ENCODE results near the gene ENG.

Gene ENG

DNA sequence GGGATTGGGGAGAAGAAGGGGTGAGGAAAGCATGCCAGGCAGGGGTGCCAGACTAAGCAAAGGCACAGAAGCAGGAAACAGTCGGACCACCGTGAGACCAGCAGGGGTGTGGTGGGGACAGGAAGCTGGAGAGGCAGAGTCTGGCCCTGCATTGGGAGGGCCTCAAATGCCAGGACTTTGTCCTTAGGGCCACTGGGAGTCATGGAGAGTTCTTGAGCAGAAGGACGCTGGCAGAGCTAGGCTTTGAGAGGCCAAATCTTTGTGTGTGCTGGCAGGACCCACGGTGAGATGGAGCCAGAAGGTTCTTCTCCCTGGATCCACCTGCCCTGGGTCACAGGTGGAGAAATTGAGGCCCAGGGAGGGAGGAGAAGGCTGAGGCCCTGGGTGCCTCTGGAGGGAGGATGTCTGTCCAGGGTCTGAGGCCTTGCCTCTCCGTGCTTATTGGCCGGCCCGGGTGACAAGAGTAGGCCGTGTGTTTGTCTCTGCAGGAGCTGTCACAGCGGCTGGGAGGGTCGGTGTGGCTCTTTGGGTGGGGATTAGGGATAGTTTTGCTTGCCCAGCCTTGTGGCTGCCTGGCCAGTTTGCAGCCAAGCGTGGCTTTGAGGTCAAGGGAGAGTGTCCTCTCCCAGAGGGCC, 1.8 kb upstream of the ENG start:
- H3K4me3 ChIP-seq (ENCODE audit: low read depth, low read length): no peak overlapping the region
- TF ChIP-seq, protein P1, sequence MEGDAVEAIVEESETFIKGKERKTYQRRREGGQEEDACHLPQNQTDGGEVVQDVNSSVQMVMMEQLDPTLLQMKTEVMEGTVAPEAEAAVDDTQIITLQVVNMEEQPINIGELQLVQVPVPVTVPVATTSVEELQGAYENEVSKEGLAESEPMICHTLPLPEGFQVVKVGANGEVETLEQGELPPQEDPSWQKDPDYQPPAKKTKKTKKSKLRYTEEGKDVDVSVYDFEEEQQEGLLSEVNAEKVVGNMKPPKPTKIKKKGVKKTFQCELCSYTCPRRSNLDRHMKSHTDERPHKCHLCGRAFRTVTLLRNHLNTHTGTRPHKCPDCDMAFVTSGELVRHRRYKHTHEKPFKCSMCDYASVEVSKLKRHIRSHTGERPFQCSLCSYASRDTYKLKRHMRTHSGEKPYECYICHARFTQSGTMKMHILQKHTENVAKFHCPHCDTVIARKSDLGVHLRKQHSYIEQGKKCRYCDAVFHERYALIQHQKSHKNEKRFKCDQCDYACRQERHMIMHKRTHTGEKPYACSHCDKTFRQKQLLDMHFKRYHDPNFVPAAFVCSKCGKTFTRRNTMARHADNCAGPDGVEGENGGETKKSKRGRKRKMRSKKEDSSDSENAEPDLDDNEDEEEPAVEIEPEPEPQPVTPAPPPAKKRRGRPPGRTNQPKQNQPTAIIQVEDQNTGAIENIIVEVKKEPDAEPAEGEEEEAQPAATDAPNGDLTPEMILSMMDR (IDR thresholded peaks at IDR 0.05; ENCODE audit: control insufficient read depth, extremely low read depth, insufficient read depth): no peak
- DNase-seq (ENCODE audit: low read depth): no peak

DNA sequence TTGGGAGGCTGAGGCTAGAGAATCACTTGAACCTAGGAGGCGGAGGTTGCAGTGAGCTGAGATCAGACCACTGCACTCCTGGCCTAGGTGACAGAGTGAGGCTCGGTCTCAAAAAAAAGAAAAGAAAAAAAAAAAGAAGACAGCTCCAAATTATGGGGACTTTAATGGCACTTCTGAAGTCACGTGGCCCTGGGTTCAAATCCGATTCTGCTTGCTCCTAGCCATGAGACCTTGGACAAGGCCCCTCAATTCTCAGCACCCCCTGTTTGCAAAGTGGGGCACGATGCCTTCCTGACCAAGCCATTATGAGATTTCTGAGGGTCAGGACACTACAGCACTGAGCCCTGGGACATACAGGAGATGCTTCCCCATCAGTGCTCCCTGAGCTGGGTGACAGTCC, 1.1 kb upstream of the ENG start:
- no peak for DNase-seq (ENCODE audit: low read depth)
- TF ChIP-seq, protein P1 (IDR thresholded peaks at IDR 0.05; ENCODE audit: control insufficient read depth, extremely low read depth, insufficient read depth): no peak
- H3K4me3 ChIP-seq (ENCODE audit: low read depth, low read length): no peak overlapping the region

DNA sequence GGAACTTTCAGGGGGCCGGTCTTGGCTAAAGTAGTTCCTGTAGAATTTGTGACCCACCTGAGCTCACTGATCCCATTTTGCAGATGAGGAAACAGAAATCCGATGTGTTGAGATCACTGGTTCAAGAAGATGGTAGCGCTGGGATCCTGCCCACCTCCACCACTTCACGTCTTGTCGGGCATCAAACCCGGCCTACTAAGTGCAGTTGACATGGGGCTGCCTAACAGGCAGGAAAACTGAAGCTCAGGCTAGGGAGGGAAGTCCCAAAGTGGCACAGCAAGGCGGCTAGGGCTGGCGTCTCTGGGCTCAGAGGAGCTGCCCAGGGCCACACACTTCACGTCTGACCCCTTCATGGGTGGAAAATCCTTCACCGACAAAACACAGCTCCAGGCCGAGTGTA, 502 bp upstream of the ENG start:
- TF ChIP-seq, protein P1 (IDR thresholded peaks at IDR 0.05; ENCODE audit: control insufficient read depth, extremely low read depth, insufficient read depth): no peak
- DNase-seq (ENCODE audit: low read depth): no peak
- H3K4me3 ChIP-seq (ENCODE audit: low read depth, low read length): no peak overlapping the region

DNA sequence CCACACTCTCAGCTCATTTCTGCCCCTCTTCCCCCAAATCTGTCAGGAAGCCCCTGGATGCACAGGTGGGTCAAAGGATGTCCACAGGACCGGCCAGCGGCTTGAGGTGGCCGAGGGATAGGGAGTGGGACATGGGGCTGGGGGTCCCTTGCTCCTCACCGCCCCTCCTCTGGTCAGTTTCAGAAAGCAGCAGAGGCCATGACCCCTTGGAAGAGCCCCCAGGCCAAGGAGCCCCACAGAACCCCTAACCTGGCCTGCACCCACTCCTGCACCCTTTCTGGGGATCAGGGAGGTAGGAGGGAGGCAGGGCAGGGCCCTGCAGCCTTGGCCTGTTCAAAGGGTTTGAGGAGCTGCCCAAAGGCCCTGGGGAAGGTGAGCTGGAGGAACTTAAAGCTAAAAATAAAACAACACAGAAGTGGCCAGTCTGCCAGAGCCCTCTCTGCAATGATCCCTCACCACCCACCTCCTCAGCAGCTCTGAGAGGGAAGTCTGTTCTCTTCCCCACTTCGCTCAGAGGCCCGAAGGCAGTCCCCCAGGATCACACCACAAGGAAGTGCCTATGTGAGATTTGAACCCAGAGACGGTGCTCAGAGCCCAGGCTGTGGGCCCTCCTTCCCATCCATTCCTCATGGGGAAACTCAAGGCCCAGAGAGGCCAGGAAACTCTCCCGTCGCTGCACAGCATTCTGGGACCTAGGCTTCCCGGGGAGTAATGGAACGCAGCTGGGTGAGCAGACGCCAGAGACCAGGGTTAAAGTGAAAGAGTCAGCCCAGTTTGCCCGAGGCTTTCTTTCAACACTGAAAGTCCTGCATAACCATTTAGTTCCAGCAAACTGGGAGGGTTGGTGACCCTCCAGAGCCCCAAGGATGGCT, 910 bp downstream of the ENG start:
- TF ChIP-seq, protein P1 (IDR thresholded peaks at IDR 0.05; ENCODE audit: control insufficient read depth, extremely low read depth, insufficient read depth): no peak
- DNase-seq (ENCODE audit: low read depth): no peak
- H3K4me3 ChIP-seq (ENCODE audit: low read depth, low read length): no peak overlapping the region

DNA sequence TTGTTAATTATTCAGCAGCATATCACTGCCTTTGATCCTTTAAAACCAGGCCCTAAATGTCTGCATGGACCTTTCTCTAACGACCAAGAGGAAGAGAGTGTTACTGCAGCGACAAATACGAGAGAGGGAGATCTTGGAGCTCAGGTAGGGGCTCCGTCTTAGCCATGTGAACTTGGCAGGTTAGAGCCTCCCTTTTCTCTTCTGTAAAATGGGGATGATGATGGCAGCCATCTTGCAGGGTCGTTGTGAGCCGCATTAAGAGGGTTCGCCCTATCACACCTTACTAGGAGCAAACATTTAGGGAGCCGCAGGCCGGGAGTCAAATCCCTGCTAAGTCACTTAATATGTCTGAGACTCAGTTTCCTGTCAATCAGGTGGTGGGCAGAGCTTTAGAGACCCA, 1.6 kb downstream of the ENG start:
- TF ChIP-seq, protein P1 (IDR thresholded peaks at IDR 0.05; ENCODE audit: control insufficient read depth, extremely low read depth, insufficient read depth): no peak
- no peak for DNase-seq (ENCODE audit: low read depth)
- no peak overlapping the region for H3K4me3 ChIP-seq (ENCODE audit: low read depth, low read length)

DNA sequence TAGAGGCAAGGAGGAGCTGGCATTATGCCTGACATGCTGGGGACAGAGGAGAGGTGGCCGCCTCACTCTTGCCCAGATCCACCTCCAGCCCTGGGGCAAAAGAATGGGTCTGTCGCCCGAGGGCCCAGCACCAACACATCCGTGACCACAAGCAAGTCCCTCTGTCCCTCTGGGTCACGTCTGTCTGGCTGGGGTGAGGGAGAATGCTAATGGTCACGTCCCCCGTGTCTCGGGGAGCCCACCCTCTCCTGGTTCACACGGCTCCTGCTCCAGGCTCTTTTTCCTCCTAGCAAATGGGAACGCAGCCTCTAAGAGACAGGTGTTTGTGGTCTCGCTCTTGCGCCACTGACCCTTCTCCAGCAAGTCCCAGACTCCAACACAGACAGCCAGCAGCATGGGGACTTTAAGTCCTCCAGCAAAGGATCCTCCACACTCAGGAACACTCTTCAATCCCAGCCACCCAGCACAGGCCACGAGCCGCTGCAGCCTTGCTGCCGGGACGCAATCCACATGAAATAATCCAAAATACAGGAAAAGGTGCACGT, 4.1 kb downstream of the ENG start:
- DNase-seq (ENCODE audit: low read depth): no peak
- TF ChIP-seq, protein P1 (IDR thresholded peaks at IDR 0.05; ENCODE audit: control insufficient read depth, extremely low read depth, insufficient read depth): no peak
- H3K4me3 ChIP-seq (ENCODE audit: low read depth, low read length): no peak overlapping the region

Measured in LNCaP clone FGC (cell line).